Mammary epithelial cell (primary cell): ENCODE measurements around the gene TRIM2.

ENCODE experiments used
- EZH2 ChIP-seq: IDR thresholded peaks from 2 replicates; pipeline ENCODE4 v1.6.1; 2012; ENCODE audit warnings: low read length, inconsistent platforms, borderline replicate concordance
- TF ChIP-seq, protein P1 (sequence below), 2 donors: IDR thresholded peaks in 1 of 2; conservative IDR thresholded peaks in 1 of 2; 2 replicates each; pipeline ENCODE4 v1.5.1; 2011 to 2012; ENCODE audit warnings: inconsistent platforms in 2 of 2, low read length in 2 of 2, mild to moderate bottlenecking in 2 of 2, control low read depth in 1 of 2, low read depth in 1 of 2; ENCODE audit not compliant: insufficient read depth in 1 of 2; ENCODE audit errors: extremely low read depth in 1 of 2

DNA sequence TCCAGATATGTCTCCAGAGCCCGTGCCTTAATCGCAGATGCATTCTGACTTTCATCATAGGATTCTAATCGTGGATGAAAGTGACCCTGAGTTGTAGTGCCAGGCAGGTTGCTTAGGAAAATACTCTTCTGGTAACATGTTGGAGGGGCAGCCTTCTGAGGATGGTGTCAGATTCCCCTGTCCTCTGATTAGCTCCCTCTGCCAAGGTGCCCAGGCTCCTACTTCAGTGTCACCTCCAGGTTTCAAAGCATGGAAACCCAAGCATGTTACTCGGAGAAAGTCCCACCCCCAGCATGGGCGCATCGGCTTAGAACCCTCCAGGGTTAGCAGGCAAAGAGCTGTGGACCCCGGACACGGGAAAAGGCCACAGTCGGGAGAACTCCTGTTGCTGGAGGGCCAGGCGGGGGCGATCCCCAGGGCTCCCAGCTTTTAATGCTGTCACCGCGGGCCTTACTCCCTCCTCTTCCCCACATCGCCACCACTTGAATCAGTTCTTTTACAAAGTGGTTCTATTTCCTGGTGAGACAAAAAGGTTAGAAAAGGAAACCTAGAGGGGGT lies 44.5 kb downstream of the TRIM2 start:
- TF ChIP-seq, protein P1, sequence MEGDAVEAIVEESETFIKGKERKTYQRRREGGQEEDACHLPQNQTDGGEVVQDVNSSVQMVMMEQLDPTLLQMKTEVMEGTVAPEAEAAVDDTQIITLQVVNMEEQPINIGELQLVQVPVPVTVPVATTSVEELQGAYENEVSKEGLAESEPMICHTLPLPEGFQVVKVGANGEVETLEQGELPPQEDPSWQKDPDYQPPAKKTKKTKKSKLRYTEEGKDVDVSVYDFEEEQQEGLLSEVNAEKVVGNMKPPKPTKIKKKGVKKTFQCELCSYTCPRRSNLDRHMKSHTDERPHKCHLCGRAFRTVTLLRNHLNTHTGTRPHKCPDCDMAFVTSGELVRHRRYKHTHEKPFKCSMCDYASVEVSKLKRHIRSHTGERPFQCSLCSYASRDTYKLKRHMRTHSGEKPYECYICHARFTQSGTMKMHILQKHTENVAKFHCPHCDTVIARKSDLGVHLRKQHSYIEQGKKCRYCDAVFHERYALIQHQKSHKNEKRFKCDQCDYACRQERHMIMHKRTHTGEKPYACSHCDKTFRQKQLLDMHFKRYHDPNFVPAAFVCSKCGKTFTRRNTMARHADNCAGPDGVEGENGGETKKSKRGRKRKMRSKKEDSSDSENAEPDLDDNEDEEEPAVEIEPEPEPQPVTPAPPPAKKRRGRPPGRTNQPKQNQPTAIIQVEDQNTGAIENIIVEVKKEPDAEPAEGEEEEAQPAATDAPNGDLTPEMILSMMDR (conservative IDR thresholded peaks at IDR 0.05 in 1 of 2, IDR thresholded peaks at IDR 0.05 in 1 of 2; ENCODE audit: extremely low read depth in 1 of 2, insufficient read depth in 1 of 2, low read depth in 1 of 2, low read length in 2 of 2) = no peak
- no peak for TF ChIP-seq EZH2
